GM18526 (cell line): ENCODE data around the gene HCFC1R1.

Source experiments
- POLR2A ChIP-seq: IDR thresholded peaks from 3 replicates; pipeline ENCODE4 v1.6.1; 2011; ENCODE audit not compliant: insufficient read length; ENCODE audit errors: extremely low read depth

Gene HCFC1R1

DNA sequence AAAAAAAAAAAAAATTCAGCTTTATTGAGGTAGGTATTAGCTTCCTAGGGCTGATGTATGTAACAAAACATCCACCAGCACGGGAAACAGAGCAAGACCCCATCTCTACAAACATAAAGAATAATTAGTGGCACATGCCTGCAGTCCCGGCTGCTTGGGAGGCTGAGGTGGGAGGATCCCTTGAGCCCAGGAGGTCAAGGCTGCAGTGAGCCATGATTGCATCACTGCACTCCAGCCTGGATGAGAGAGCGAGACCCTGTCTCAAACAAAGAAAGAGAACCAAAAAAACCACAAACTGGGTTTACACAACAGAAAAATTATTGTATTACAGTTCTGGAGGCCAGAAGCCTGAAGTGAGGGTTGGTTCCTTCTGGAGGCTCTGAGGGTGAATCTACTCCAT is 18.6 kb upstream of the HCFC1R1 start:
- no peak for TF ChIP-seq POLR2A

DNA sequence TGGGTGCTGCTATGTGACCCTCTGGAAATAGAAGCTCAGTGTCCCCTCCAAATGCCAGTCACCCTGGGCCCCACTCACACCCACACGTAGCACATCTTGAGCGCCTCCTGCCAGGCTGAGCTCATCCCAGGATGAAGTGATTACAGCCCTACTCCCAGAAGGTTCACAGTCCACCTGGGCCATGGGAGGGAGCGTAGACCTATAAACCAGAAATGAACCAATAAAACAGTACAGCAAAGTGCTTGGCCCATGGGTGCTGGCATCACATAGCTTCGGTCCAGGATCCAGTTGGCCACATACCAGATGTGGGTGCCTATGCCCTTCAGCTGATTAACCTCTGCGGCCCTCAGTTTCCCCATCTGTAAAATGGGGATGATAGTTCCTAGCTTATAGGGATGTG is 15.2 kb upstream of the HCFC1R1 start:
- TF ChIP-seq POLR2A = no peak

GRCh38 chr16:3038256-3038655 is 14.5 kb upstream of the HCFC1R1 start:
- TF ChIP-seq POLR2A = no peak

DNA sequence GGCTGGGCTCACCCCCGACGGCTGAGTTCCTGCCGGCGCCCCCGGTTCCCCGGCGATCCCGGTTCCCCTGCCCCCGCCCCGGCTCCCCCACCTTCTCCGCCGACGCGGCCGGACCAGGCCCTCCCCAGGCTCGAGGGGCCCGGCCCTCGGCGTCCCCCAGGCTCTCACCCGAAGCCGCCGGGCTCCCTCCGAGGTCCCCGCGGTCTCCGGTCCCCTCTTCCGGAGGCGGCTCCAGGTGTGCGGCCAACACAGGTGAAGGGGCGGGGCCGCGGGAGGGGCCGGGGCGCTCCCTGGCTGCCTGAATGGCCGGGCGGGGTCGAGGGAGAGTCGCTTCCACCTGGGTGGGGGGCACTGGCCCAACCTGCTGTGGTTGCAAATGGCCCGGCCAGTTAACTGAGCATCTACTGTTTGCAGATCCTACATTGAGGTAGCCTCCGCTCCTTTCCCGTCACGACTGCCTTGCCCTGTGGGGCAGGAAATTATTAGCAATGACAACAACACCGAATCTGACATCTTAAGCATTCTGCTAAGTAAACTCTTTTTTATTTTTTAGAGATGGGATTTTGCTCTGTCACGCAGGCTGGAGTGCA is 13.1 kb upstream of the HCFC1R1 start, which contains the start of gene BICDL2:
TSS of gene BICDL2 (minus strand) at position 219 of the 590 bp plus-strand sequence. CDS start 1,448 bp downstream, outside the sequence.
- TF ChIP-seq POLR2A = no peak

DNA sequence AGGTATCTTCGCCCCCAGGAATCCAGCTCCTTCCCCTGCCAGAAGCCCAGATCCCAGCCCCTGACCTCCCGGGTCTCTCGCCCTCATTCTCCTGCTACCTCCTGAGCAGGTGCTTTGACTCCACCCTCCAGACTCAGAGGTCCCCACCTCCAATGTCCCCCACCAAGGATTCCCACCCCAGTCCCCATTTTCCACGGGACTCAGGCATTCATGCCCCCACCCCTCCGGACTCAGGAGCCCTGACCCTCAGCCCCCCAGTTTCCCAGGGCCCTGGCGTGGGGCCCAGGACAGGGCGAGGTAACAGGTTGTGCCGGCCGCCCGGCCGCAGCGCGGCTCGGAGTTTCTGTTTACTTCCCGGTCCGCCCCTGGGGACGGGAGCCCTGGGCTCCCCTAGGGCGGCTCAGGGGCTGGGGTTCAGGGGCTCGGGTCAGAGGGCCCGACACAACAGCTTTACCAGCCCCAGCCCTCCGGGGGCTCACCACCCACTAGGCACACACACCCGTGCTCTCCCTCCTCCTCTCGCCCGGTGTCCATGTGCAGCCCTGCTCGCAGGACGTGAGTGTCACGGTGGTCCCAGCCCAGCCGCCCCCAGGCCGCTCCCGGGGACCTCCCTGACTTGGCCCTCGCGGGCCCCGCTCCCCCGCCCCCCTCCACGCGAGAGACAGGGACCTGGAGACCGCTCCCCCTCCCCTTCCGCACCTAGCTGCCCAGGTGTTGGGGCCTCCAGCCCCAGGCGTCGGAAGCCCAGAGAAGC is 12.4 kb upstream of the HCFC1R1 start:
- TF ChIP-seq POLR2A = no peak

- no peak for TF ChIP-seq POLR2A
These were observed 11.7 kb upstream of the HCFC1R1 start for GRCh38 chr16:3035289-3035971.

DNA sequence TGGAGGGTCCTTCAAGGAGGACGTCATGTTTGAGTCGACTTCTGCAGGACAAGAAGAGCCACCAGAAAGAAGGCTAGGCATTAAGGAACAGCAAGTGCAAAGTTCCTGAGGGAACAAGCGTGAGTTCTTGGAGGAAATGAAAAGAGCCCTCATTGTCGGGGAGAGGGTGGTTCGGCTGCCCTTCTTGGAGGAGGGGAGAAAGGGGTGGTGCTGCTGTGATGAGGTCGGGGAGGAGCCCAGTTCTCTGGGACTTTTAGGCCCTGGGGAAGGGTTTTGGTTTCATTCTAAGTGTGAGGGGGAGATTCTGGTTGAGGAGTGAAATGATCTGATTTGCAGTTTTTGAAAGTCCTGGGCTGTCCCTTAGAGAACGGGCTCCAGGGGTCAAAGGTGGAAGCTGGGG is 8.9 kb upstream of the HCFC1R1 start:
- TF ChIP-seq POLR2A = no peak

GRCh38 chr16:3030222-3031212 is 6.8 kb upstream of the HCFC1R1 start:
- no peak for TF ChIP-seq POLR2A

GRCh38 chr16:3029491-3030221 is 5.9 kb upstream of the HCFC1R1 start:
- TF ChIP-seq POLR2A = no peak

DNA sequence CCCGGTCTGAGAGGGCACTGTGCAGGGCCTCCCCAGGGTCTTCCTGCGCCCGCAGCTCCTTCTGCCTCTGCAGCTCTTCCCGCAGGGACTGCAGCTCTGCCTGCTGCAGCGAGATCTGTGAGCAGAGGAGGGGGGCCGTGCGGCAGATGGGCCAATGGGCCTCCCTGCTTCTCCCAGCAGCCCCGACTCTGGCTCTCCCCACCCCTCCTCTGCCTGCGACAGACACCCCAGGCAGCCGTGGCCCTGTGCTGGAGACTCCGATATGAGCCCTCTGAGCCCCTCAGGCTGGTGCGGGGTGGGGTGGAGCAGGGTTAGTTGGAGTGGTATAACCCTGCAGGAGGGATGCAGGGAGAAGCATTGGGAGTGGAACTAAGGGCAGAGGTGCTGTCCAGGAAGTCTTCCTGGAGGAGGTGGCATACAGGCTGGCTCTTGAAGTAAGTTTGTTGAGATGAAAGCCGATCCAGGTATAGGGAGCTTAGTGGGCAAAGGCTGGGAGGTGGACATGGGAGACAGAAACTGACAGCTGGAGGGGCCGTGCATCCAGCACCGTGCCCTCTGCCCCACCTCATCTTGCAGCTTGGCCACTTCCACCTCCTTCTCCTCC is 5.1 kb upstream of the HCFC1R1 start:
- TF ChIP-seq POLR2A = no peak

GRCh38 chr16:3027983-3028715 is 4.4 kb upstream of the HCFC1R1 start:
- no peak for TF ChIP-seq POLR2A

- no peak for TF ChIP-seq POLR2A
These were observed 3.7 kb upstream of the HCFC1R1 start for GRCh38 chr16:3027489-3027795.

DNA sequence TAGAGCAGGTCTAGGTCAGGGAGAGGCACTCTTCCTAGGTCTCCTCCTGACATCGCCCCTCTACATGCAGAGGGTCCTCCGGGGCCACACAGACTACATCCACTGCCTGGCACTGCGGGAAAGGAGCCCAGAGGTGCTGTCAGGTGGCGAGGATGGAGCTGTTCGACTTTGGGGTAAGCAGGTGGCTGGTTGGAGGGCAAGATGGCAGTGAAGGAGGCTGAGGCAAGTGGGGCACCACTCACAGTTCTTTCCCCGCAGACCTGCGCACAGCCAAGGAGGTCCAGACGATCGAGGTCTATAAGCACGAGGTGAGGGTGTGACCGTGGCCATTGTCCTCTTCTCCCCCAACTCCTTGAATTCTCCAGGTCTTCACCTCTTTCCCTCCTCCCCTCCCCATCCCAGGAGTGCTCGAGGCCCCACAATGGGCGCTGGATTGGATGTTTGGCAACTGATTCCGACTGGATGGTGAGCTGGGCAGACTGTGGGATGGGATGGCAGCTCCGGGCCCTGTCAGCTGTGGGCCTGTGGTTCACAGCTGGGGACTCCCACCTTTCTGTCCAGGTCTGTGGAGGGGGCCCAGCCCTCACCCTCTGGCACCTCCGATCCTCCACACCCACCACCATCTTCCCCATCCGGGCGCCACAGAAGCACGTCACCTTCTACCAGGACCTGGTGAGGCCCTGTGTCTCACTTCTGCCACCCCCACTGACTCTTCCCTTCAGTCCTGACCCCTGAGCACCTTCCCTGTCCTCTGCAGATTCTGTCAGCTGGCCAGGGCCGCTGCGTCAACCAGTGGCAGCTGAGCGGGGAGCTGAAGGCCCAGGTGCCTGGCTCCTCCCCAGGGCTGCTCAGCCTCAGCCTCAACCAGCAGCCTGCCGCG is 3.1 kb upstream of the HCFC1R1 start:
- no peak for TF ChIP-seq POLR2A

- TF ChIP-seq POLR2A = no peak
These were observed 2.2 kb upstream of the HCFC1R1 start for GRCh38 chr16:3026003-3026378.
